ENCODE data around the gene MESP1.

MESP1 gene

DNA sequence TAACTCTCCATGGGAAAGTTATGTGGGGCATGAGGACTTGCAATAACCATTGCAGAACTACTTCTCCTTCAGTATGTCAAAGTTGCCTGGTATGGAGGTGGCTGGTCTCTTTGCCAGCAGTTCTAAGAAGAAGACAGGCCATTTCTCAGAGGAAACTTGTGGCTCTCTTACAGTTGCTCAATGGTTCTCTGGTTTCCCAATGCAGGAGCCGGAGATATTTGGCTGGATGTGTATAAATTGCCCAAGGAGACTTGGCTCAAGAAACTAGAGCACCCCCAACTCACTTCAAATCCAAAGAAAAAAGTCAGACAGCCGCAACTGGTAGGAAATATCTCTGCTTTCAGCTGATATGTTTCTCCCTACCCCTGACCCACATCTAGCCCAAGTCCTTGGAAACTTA, 36.3 kb downstream of the MESP1 start:
- Histone ChIP-seq H3K27ac (ENCODE audit: low read depth, low read length) (no peak overlapping the region), H3K4me1 (ENCODE audit: control insufficient read depth, insufficient read depth, low read length) (no peaks in the 10 kb centered on the region)

DNA sequence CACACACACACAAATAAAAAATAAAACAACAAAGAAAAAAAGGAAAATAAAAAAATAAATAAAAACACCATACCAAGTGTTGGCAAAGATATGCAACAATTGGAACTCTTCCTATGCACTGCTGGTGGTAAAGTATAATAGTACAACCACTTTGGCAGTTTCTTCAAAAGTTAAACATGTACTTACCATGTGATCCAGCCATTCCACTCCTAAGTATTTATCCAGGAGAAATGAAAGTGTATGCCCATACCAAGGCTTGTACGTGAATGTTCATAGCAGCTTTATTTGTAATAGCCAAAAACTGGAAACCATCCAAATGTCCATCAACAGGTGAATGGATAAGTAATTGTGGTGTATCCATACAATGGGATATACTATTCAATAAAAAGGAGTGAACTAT, 43.5 kb downstream of the MESP1 start:
- Histone ChIP-seq H3K27ac (ENCODE audit: low read depth, low read length) (no peak overlapping the region), H3K4me1 (ENCODE audit: control insufficient read depth, insufficient read depth, low read length) (no peaks in the 10 kb centered on the region), H3K36me3 (ENCODE audit: control insufficient read depth, insufficient read depth, low read length) (no peaks in the 10 kb centered on the region), H3K27me3 (ENCODE audit: control insufficient read depth, insufficient read depth, low read length) (no peaks in the 10 kb centered on the region; the same call in 1 of the 2 replicates), H3K9ac (ENCODE audit: low read depth, low read length) (no peak overlapping the region), H3K9me3 (ENCODE audit: control insufficient read depth, insufficient read depth, low read length) (no peaks in the 10 kb centered on the region), H3K4me3 (ENCODE audit: low read depth, low read length) (no peak overlapping the region)

More for the DNA sequence above, 36.3 kb downstream of the MESP1 start:
- H3K36me3 ChIP-seq (ENCODE audit: control insufficient read depth, insufficient read depth, low read length), result no peaks in the 10 kb centered on the region
- no peak overlapping the region for H3K4me3 ChIP-seq (ENCODE audit: low read depth, low read length)
- no peaks in the 10 kb centered on the region for H3K9me3 ChIP-seq (ENCODE audit: control insufficient read depth, insufficient read depth, low read length)
- H3K27me3 ChIP-seq (ENCODE audit: control insufficient read depth, insufficient read depth, low read length), result no peaks in the 10 kb centered on the region
- no peak overlapping the region for H3K9ac ChIP-seq (ENCODE audit: low read depth, low read length)

DNA sequence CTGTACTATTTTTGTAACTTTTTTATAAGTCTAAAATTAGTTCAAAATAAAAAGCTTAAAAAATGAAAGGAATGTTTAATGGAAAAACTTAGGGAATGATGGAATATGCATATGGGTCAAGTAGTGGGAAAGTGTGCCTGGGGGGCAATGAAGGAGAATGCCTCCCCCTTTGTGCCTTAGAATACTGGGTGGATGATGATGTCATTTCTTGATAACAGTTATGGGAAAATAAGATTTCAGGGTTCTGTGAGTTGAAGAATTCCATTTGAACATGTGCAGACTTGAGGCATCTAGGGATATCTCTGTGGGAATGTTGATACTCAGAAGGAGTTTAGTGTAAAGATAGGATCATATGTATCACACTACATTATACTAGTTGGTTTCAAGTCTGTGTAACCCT, 46.6 kb downstream of the MESP1 start:
- Histone ChIP-seq H3K4me1 (ENCODE audit: control insufficient read depth, insufficient read depth, low read length) (no peaks in the 10 kb centered on the region), H3K4me3 (ENCODE audit: low read depth, low read length) (no peak overlapping the region), H3K9me3 (ENCODE audit: control insufficient read depth, insufficient read depth, low read length) (no peaks in the 10 kb centered on the region), H3K27me3 (ENCODE audit: control insufficient read depth, insufficient read depth, low read length) (no peaks in the 10 kb centered on the region; the same call in 1 of the 2 replicates), H3K27ac (ENCODE audit: low read depth, low read length) (no peak overlapping the region), H3K36me3 (ENCODE audit: control insufficient read depth, insufficient read depth, low read length) (no peaks in the 10 kb centered on the region), H3K9ac (ENCODE audit: low read depth, low read length) (no peak overlapping the region)
